ENCODE data around the gene PTPRN2.

PTPRN2 gene

DNA sequence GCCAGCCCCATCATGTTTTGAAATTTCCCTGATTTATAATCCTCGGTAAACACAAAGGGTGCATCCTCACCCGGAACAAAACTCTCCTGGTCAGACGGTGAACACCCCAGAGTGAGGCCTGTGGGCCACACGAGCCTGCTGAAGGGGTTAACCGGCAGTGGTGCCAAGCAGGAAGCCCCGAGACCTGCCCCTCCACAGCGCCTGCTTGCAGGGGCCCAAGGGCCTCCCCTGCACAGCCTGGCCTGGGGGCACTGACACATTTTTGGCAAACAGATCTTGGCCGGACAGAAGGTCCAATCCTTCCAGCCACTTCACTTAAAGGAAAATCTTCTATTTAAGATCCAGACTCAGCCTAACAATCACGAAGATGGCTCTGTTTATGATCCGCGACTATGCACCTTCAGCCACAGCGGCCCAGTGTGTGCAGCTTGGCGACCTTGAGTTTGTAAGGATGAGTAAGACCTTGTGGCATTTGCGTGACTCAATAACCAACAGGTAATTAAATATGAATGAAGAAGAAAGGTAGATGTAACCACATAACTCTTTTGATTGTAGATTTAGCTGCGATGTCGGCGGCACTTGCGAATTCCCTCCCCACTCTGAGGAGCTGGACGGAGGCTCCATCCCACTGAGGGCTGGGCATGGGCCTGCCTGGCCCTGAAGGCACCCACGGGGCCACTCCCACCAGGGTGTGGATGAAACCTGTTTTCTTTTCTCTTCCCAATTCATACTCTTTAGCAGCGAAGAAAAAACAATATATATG is 922.6 kb downstream of the PTPRN2 start:
- no peak overlapping the region for H3K4me2 ChIP-seq (ENCODE audit: low read length)
- H3K27ac ChIP-seq (ENCODE audit: low read depth, low read length): no peak overlapping the region
- H4K5ac ChIP-seq (ENCODE audit: low read length): no peak overlapping the region
- H3K27me3 ChIP-seq (ENCODE audit: insufficient read depth, low read length, poor library complexity): no peaks in the 10 kb centered on the region
- no peak overlapping the region for H3K23ac ChIP-seq (ENCODE audit: low read length)
- no CpG with 5 or more reads among the region's 21 CpGs for WGBS (ENCODE audit: extremely low coverage, insufficient coverage, low lambda C conversion rate)
- H3K18ac ChIP-seq (ENCODE audit: low read length): no peak overlapping the region
- no peak overlapping the region for H2BK5ac ChIP-seq (ENCODE audit: low read length)
- H3K36me3 ChIP-seq (ENCODE audit: control insufficient read depth, insufficient read depth, low read length): no peaks in the 10 kb centered on the region
- H2AK5ac ChIP-seq (ENCODE audit: low read length): no peak overlapping the region
- H2BK120ac ChIP-seq (ENCODE audit: low read depth, low read length): no peak overlapping the region
- H3K4me1 ChIP-seq (ENCODE audit: control insufficient read depth, low read depth, low read length): no peaks in the 10 kb centered on the region
- H4K8ac ChIP-seq (ENCODE audit: low read depth, low read length): no peak overlapping the region
- no peak overlapping the region for H3K56ac ChIP-seq (ENCODE audit: low read length)
- no peak for DNase-seq
- H3K79me2 ChIP-seq (ENCODE audit: control insufficient read depth, insufficient read depth, low read length): no peaks in the 10 kb centered on the region
- H2BK15ac ChIP-seq (replicated peaks; ENCODE audit: low read depth): no peak overlapping the region
- no peak overlapping the region for H3K9ac ChIP-seq (ENCODE audit: low read length)
- H3K4me3 ChIP-seq (ENCODE audit: low read length): no peak overlapping the region
- H3K79me1 ChIP-seq (ENCODE audit: low read length): no peaks in the 10 kb centered on the region
- H3K4ac ChIP-seq (ENCODE audit: low read depth, low read length): no peak overlapping the region

DNA sequence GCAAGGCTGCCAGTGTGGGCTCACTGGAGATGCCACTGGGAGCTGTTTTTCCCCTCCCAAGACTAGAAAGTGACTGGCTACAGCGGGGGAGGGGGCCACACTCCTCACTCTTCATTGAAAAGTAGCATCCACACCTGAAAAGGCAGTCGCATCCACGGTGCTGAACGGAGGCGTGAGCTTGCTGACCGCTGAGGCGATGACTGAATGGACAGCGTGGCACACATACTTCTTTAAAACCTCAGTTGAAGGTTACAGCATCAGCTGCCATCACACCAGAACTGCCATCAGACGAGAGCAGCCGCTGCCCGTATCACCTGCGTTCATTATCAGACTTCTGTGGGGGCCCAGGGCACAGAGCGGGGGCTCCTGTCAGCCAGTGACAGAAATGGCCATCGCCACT is 923.6 kb downstream of the PTPRN2 start:
- no peak overlapping the region for H3K56ac ChIP-seq (ENCODE audit: low read length)
- no peak overlapping the region for H2BK120ac ChIP-seq (ENCODE audit: low read depth, low read length)
- no peak overlapping the region for H4K8ac ChIP-seq (ENCODE audit: low read depth, low read length)
- no peak overlapping the region for H3K4ac ChIP-seq (ENCODE audit: low read depth, low read length)
- H3K4me2 ChIP-seq (ENCODE audit: low read length): no peak overlapping the region
- H3K27ac ChIP-seq (ENCODE audit: low read depth, low read length): no peak overlapping the region
- H2BK5ac ChIP-seq (ENCODE audit: low read length): no peak overlapping the region
- H3K18ac ChIP-seq (ENCODE audit: low read length): no peak overlapping the region
- no peak overlapping the region for H2BK15ac ChIP-seq (replicated peaks; ENCODE audit: low read depth)
- H3K4me1 ChIP-seq (ENCODE audit: control insufficient read depth, low read depth, low read length): no peaks in the 10 kb centered on the region
- H3K79me1 ChIP-seq (ENCODE audit: low read length): no peaks in the 10 kb centered on the region
- H3K36me3 ChIP-seq (ENCODE audit: control insufficient read depth, insufficient read depth, low read length): no peaks in the 10 kb centered on the region
- H2AK5ac ChIP-seq (ENCODE audit: low read length): no peak overlapping the region
- no peak overlapping the region for H4K5ac ChIP-seq (ENCODE audit: low read length)
- H3K79me2 ChIP-seq (ENCODE audit: control insufficient read depth, insufficient read depth, low read length): no peaks in the 10 kb centered on the region
- H3K23ac ChIP-seq (ENCODE audit: low read length): no peak overlapping the region
- no peaks in the 10 kb centered on the region for H3K27me3 ChIP-seq (ENCODE audit: insufficient read depth, low read length, poor library complexity)
- no peak overlapping the region for H3K4me3 ChIP-seq (ENCODE audit: low read length)
- H3K9ac ChIP-seq (ENCODE audit: low read length): no peak overlapping the region
- WGBS (ENCODE audit: extremely low coverage, insufficient coverage, low lambda C conversion rate): no CpG with 5 or more reads among the region's 14 CpGs
- no peak for DNase-seq

DNA sequence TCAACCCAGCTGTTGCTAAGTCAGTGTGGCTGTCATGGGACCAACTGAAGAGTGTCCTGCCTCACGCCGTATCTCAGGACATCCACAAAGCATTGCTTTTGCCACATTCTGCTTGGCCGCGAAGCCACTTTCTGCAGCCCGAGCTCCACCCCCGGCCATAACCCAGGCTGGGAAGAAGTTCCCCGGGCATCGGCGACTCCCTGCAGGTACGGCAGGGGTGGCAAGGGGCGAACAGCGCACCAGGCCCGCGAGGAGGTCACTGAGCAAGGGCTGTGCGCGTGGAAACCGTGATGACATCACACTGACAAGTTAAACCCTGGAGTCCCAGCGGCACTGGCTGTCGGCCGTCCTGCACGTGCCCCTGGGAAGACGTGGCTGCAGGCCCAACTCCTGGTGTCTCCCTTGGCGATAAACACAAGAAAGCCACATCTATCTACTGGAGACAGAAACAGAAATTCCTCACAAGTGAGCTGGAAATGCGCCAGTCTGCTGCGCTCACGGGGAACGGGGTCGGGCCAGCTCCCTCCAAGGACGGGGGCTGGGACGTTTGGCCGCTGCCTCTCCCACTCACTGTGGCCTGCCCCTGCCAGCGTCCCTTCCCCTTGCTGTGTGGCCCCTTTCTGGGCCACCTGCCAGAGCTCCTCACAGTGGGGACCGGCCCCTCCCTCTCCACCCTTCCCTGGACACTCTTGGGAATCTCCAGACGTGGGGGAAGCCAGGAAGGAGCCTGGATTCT is 924.5 kb downstream of the PTPRN2 start:
- Histone ChIP-seq H3K18ac (ENCODE audit: low read length) (no peak overlapping the region), H2AK5ac (ENCODE audit: low read length) (no peak overlapping the region), H3K27me3 (ENCODE audit: insufficient read depth, low read length, poor library complexity) (no peaks in the 10 kb centered on the region), H4K5ac (ENCODE audit: low read length) (no peak overlapping the region), H3K4me1 (ENCODE audit: control insufficient read depth, low read depth, low read length) (no peaks in the 10 kb centered on the region), H3K36me3 (ENCODE audit: control insufficient read depth, insufficient read depth, low read length) (no peaks in the 10 kb centered on the region), H2BK120ac (ENCODE audit: low read depth, low read length) (no peak overlapping the region), H3K27ac (ENCODE audit: low read depth, low read length) (no peak overlapping the region), H3K9ac (ENCODE audit: low read length) (no peak overlapping the region), H3K4ac (ENCODE audit: low read depth, low read length) (no peak overlapping the region), H2BK5ac (ENCODE audit: low read length) (no peak overlapping the region), H3K79me2 (ENCODE audit: control insufficient read depth, insufficient read depth, low read length) (no peaks in the 10 kb centered on the region), H3K23ac (ENCODE audit: low read length) (no peak overlapping the region), H2BK15ac (replicated peaks; ENCODE audit: low read depth) (no peak overlapping the region), H3K79me1 (ENCODE audit: low read length) (no peaks in the 10 kb centered on the region), H3K4me3 (ENCODE audit: low read length) (no peak overlapping the region), H3K56ac (ENCODE audit: low read length) (no peak overlapping the region), H3K4me2 (ENCODE audit: low read length) (no peak overlapping the region), H4K8ac (ENCODE audit: low read depth, low read length) (no peak overlapping the region)
- WGBS (ENCODE audit: extremely low coverage, insufficient coverage, low lambda C conversion rate): no CpG with 5 or more reads among the region's 34 CpGs
- DNase-seq: no peak

DNA sequence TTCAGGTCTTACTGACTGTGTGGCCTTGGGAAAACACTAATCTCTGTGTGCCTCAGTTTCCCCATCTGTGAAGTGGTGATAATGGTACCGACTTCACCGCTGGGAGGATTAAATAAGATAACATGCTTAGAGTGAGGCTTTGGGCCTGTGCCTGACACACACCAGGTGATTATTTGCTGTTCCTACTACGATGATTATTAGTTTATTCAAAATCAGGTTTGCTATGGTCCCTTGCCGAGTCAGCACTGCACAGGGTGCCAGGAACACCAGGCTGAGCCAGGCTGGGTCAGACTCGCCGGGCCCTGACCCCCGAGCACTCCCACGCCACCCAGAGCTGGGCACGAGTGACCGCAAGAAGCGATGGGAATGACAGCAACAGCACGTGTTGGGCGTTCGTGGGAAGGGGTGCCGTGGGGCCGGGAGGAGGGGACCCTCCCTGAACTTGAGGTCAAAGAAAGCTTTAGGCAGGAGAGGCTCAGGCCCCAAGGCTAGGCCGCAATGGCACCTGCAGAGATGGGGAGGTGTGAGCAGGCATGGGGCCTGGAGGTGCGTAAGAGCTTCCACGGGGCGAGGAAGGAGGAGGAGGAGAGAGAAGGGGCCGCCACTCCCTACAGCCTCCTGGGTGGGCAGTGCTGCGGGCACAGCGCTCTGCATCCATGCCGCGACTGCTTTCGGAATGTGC is 925.4 kb downstream of the PTPRN2 start:
- Histone ChIP-seq H3K27ac (ENCODE audit: low read depth, low read length) (no peak overlapping the region), H2BK5ac (ENCODE audit: low read length) (no peak overlapping the region), H4K5ac (ENCODE audit: low read length) (no peak overlapping the region), H3K18ac (ENCODE audit: low read length) (no peak overlapping the region), H3K79me1 (ENCODE audit: low read length) (no peaks in the 10 kb centered on the region), H3K79me2 (ENCODE audit: control insufficient read depth, insufficient read depth, low read length) (no peaks in the 10 kb centered on the region), H2BK15ac (replicated peaks; ENCODE audit: low read depth) (no peak overlapping the region), H3K56ac (ENCODE audit: low read length) (no peak overlapping the region), H3K4me2 (ENCODE audit: low read length) (no peak overlapping the region), H3K4me1 (ENCODE audit: control insufficient read depth, low read depth, low read length) (no peaks in the 10 kb centered on the region), H3K23ac (ENCODE audit: low read length) (no peak overlapping the region), H2AK5ac (ENCODE audit: low read length) (no peak overlapping the region), H3K36me3 (ENCODE audit: control insufficient read depth, insufficient read depth, low read length) (no peaks in the 10 kb centered on the region), H3K27me3 (ENCODE audit: insufficient read depth, low read length, poor library complexity) (no peaks in the 10 kb centered on the region), H3K4me3 (ENCODE audit: low read length) (no peak overlapping the region), H3K9ac (ENCODE audit: low read length) (no peak overlapping the region), H3K4ac (ENCODE audit: low read depth, low read length) (no peak overlapping the region), H2BK120ac (ENCODE audit: low read depth, low read length) (no peak overlapping the region), H4K8ac (ENCODE audit: low read depth, low read length) (no peak overlapping the region)
- no peak for DNase-seq
- no CpG with 5 or more reads among the region's 26 CpGs for WGBS (ENCODE audit: extremely low coverage, insufficient coverage, low lambda C conversion rate)

GRCh38 chr7:157661611-157661975 is 926.0 kb downstream of the PTPRN2 start:
- no peaks in the 10 kb centered on the region for H3K4me1 ChIP-seq (ENCODE audit: control insufficient read depth, low read depth, low read length)
- no peak overlapping the region for H3K23ac ChIP-seq (ENCODE audit: low read length)
- no peak overlapping the region for H3K56ac ChIP-seq (ENCODE audit: low read length)
- H3K79me1 ChIP-seq (ENCODE audit: low read length): no peaks in the 10 kb centered on the region
- no peak overlapping the region for H4K5ac ChIP-seq (ENCODE audit: low read length)
- H3K27me3 ChIP-seq (ENCODE audit: insufficient read depth, low read length, poor library complexity): no peaks in the 10 kb centered on the region
- no peak overlapping the region for H3K4me2 ChIP-seq (ENCODE audit: low read length)
- H3K9ac ChIP-seq (ENCODE audit: low read length): no peak overlapping the region
- no peak overlapping the region for H3K18ac ChIP-seq (ENCODE audit: low read length)
- WGBS (ENCODE audit: extremely low coverage, insufficient coverage, low lambda C conversion rate): no CpG with 5 or more reads among the region's 11 CpGs
- no peaks in the 10 kb centered on the region for H3K36me3 ChIP-seq (ENCODE audit: control insufficient read depth, insufficient read depth, low read length)
- H3K4ac ChIP-seq (ENCODE audit: low read depth, low read length): no peak overlapping the region
- H2AK5ac ChIP-seq (ENCODE audit: low read length): no peak overlapping the region
- no peaks in the 10 kb centered on the region for H3K79me2 ChIP-seq (ENCODE audit: control insufficient read depth, insufficient read depth, low read length)
- no peak overlapping the region for H2BK5ac ChIP-seq (ENCODE audit: low read length)
- no peak overlapping the region for H2BK15ac ChIP-seq (replicated peaks; ENCODE audit: low read depth)
- no peak overlapping the region for H4K8ac ChIP-seq (ENCODE audit: low read depth, low read length)
- no peak for DNase-seq
- no peak overlapping the region for H2BK120ac ChIP-seq (ENCODE audit: low read depth, low read length)
- no peak overlapping the region for H3K4me3 ChIP-seq (ENCODE audit: low read length)
- H3K27ac ChIP-seq (ENCODE audit: low read depth, low read length): no peak overlapping the region
